Left lung (tissue), 10 donors: ENCODE measurements around the gene PDE11A. TPM values are rescaled to one million over a fixed set of nuclear protein-coding genes. Genes with fewer than 3 reads are reported as not detected.

Experiments
- ATAC-seq: fragments of 200-7000 bp; cut with Tn5 transposase; one replicate; pipeline ENCODE4 v1.9.1; 2020; ENCODE audit warnings: moderate library complexity
- DNase-seq, 4 donors: peaks; one replicate each; pipeline ENCODE4 v3.0.0-alpha.2; 2013 to 2020
- H3K27ac ChIP-seq, 2 donors: fragments of 200-600 bp; sonication (generic) in 1 of 2; one replicate each; pipeline versions ENCODE4 v1.5.0 to v1.8.0; 2020 to 2021
- H3K27me3 ChIP-seq, 2 donors: fragments of 200-600 bp; sonication (generic) in 1 of 2; one replicate each; pipeline versions ENCODE4 v1.5.0 to v1.8.0; 2020 to 2021
- H3K36me3 ChIP-seq, 2 donors: fragments of 200-600 bp; sonication (generic) in 1 of 2; one replicate each; pipeline versions ENCODE4 v1.5.0 to v1.8.0; 2020 to 2021
- H3K4me1 ChIP-seq, 2 donors: fragments of 200-600 bp; one replicate each; pipeline ENCODE4 v1.8.0; 2021
- H3K4me3 ChIP-seq, 2 donors: fragments of 200-600 bp; sonication (generic) in 1 of 2; one replicate each; pipeline versions ENCODE4 v1.5.0 to v1.8.0; 2020 to 2021; ENCODE audit warnings: mild to moderate bottlenecking in 1 of 2
- H3K9me3 ChIP-seq, 2 donors: fragments of 200-600 bp; sonication (generic) in 1 of 2; one replicate each; pipeline versions ENCODE4 v1.5.0 to v1.8.0; 2020 to 2021
- CTCF ChIP-seq, 2 donors: fragments of 200-600 bp; sonication (generic) in 1 of 2; IDR thresholded peaks; one replicate each; pipeline versions ENCODE4 v1.5.0 to v1.8.0; 2021; ENCODE audit warnings: antibody characterized with exemption in 2 of 2
- intact Hi-C, 2 donors: fragments of 100-400 bp; cut with DNase I; formaldehyde crosslinking; loops; one replicate each; pipeline versions ENCODE4 v1.11.2 to v1.14.2; 2022
- polyA plus RNA-seq, 6 donors: library from polyadenylated mRNA; unstranded; fragments of 120-200 nt; gene quantifications; one replicate each; pipeline ENCODE4 v1.2.1, GENCODE V29; 2013; ENCODE audit not compliant: insufficient read length in 6 of 6
- total RNA-seq, 2 donors: library from RNA; stranded (reverse); fragmentation: NEBNext Ultra II Directional; extraction: Animal tissue kit (Norgen Biotek cat#: 25700); gene quantifications; one replicate each; pipeline ENCODE4 v1.2.1, GENCODE V29; 2021
- donor health status: DM: no; HTN: yes; CAD: no.
- donor health status: DM: no; HTN: no; CAD: no.

PDE11A gene
- total and polyA plus RNA-seq, 8 donors = 0.24 to 0.73 (median 0.35) TPM

GRCh38 chr2:177711483-177712265 lies 360.9 kb downstream of the PDE11A start:
- ATAC-seq (no peak), DNase-seq (no peak)
- Histone ChIP-seq H3K4me3 (no peak overlapping the region), H3K4me1 (no peaks in the 10 kb centered on the region), H3K36me3 (no peaks in the 10 kb centered on the region), H3K27me3 (no peaks in the 10 kb centered on the region), H3K27ac (no peak overlapping the region), H3K9me3 (no peaks in the 10 kb centered on the region)
- no peak for TF ChIP-seq CTCF (IDR thresholded peaks at IDR 0.05)
- intact Hi-C loops = no loop called here

DNA sequence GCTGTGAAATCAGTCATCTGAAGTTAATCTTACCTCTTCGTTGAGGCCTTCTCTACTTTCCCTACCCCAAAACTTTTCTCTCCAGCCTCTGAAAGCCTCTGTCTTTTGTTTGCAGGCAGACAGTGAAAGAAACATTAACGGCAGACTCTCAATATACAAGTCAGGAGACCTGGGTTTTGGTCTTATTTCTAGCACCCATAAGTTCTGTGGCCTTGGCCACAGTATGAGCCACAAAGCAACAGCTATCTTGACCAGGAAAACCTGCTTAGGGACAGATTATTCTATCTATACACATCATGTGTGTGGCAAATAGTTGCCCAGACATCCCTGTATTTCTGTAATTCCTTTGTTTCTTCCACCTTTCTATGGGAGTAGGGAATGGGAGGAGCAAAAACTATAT lies 361.7 kb downstream of the PDE11A start:
- intact Hi-C loops = no loop called here
- TF ChIP-seq CTCF (IDR thresholded peaks at IDR 0.05) = no peak
- Histone ChIP-seq H3K4me3 (no peak overlapping the region), H3K36me3 (no peaks in the 10 kb centered on the region), H3K9me3 (no peaks in the 10 kb centered on the region), H3K4me1 (no peaks in the 10 kb centered on the region), H3K27ac (no peak overlapping the region), H3K27me3 (no peaks in the 10 kb centered on the region)
- DNase-seq (no peak), ATAC-seq (no peak)

- TF ChIP-seq CTCF (IDR thresholded peaks at IDR 0.05) = no peak
- no peak overlapping the region for H3K27ac ChIP-seq
- no peaks in the 10 kb centered on the region for H3K9me3 ChIP-seq
- H3K4me3 ChIP-seq = no peak overlapping the region
- no peaks in the 10 kb centered on the region for H3K27me3 ChIP-seq
- H3K4me1 ChIP-seq = no peaks in the 10 kb centered on the region
- no peaks in the 10 kb centered on the region for H3K36me3 ChIP-seq
- no peak for ATAC-seq
- no peak for DNase-seq
- intact Hi-C loops = no loop called here
Measured at GRCh38 chr2:177709986-177710401, 362.6 kb downstream of the PDE11A start.

GRCh38 chr2:177708660-177709444 lies 363.7 kb downstream of the PDE11A start:
- H3K27ac ChIP-seq = no peak overlapping the region
- DNase-seq (no peak), ATAC-seq (no peak)
- H3K36me3 ChIP-seq = no peaks in the 10 kb centered on the region
- H3K27me3 ChIP-seq = peaks cover 0 to 5% of the 10 kb centered on the region in 2 donors
- H3K4me1 ChIP-seq = no peaks in the 10 kb centered on the region
- TF ChIP-seq CTCF (IDR thresholded peaks at IDR 0.05) = no peak
- no peak overlapping the region for H3K4me3 ChIP-seq
- intact Hi-C loops = no loop called here
- H3K9me3 ChIP-seq = no peaks in the 10 kb centered on the region

DNA sequence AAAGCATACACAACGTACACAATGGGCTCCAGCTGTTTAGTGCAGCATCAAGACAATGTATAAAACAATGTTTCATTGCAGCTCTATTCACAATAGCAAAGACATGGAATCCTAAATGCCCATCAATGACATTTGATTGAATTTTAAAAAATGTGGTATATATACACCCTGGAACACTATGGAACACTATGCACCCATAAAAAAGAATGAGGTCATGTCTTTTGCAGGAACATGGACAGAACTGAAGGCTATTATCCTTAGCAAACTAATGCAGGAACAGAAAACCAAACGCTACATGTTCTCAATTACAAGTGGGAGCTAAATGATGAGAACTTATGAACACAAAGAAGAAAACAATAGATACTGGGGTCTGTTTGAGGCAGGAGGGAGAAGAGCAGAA lies 364.5 kb downstream of the PDE11A start:
- ATAC-seq = no peak
- no peaks in the 10 kb centered on the region for H3K9me3 ChIP-seq

More for the DNA sequence above, 364.5 kb downstream of the PDE11A start:
- DNase-seq = no peak
- Histone ChIP-seq H3K27ac (no peak overlapping the region), H3K36me3 (no peaks in the 10 kb centered on the region), H3K4me1 (no peaks in the 10 kb centered on the region), H3K27me3 (peaks cover 0 to 5% of the 10 kb centered on the region in 2 donors), H3K4me3 (no peak overlapping the region)
- TF ChIP-seq CTCF (IDR thresholded peaks at IDR 0.05) = no peak
- intact Hi-C loops = no loop called here
